Measurements from ENCODE around the gene LAMB4.
A peak's percentile ranks its signal among the peaks of the same experiment; 100 is the strongest.

The LAMB4 gene, protein sequence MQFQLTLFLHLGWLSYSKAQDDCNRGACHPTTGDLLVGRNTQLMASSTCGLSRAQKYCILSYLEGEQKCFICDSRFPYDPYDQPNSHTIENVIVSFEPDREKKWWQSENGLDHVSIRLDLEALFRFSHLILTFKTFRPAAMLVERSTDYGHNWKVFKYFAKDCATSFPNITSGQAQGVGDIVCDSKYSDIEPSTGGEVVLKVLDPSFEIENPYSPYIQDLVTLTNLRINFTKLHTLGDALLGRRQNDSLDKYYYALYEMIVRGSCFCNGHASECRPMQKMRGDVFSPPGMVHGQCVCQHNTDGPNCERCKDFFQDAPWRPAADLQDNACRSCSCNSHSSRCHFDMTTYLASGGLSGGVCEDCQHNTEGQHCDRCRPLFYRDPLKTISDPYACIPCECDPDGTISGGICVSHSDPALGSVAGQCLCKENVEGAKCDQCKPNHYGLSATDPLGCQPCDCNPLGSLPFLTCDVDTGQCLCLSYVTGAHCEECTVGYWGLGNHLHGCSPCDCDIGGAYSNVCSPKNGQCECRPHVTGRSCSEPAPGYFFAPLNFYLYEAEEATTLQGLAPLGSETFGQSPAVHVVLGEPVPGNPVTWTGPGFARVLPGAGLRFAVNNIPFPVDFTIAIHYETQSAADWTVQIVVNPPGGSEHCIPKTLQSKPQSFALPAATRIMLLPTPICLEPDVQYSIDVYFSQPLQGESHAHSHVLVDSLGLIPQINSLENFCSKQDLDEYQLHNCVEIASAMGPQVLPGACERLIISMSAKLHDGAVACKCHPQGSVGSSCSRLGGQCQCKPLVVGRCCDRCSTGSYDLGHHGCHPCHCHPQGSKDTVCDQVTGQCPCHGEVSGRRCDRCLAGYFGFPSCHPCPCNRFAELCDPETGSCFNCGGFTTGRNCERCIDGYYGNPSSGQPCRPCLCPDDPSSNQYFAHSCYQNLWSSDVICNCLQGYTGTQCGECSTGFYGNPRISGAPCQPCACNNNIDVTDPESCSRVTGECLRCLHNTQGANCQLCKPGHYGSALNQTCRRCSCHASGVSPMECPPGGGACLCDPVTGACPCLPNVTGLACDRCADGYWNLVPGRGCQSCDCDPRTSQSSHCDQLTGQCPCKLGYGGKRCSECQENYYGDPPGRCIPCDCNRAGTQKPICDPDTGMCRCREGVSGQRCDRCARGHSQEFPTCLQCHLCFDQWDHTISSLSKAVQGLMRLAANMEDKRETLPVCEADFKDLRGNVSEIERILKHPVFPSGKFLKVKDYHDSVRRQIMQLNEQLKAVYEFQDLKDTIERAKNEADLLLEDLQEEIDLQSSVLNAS (N-terminal part only)

DNA sequence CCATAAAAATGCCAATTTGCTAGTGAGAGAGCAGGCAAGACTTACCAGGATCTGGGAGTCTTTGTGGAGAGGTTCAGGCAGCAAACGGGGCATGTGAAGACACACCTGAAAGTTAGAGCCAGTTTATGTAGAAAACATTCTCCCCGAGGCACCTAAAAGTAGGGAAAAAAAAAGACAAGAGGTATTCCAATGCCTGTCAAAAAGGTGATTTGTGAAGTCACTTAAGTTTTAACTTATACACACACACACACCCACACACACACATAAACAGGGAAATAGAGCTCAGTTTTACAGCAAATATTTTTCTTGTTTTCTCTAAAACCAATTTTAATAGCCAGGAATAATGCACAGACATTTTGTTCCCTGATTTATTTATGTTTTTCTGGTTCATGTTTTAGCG is at the start of gene LAMB4:
TSS of gene LAMB4 (minus strand) at position 101 of the 400 bp plus-strand sequence. CDS start 7,197 bp downstream, outside the sequence.
- no peak for DNase-seq

DNA sequence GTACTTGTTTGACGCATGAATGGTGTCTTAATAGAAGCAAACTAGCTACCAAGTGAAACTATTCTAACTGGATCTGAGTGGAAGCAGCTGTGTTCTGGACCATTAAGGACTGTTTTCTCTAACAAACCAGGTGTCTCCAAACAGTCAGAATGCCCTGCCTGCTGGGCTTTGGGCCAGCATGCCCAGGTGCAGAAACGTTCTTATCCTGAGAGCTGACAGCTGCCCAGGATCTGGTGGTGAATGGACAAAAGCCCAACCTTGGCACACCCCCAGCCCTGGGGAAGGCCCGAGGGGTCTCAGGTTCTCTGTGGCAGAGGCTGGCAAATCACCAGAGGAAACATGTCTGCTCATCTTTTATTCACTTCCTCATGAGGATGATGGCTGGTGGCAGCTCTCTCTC is 48.2 kb upstream of the LAMB4 start:
- no peak for DNase-seq

DNA sequence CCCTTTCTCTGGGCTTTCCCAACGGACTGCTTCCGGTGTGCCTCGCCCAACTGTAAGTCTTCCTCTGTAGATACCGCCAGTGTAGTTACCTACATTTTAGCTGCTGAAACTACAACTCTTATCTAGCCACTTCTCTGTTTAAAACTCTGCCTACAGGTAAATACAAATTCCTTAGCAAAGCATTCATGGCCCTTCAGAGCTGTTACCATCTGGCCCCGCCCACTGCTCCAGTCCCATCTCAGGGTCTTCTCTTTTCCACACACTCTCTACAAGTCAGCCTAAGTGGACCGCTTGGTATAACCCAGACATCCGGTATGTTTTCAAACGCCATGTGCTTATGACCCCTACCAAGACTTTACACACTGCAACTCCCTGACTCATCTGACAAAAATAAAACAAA is 41.0 kb upstream of the LAMB4 start:
- no peak for DNase-seq

DNA sequence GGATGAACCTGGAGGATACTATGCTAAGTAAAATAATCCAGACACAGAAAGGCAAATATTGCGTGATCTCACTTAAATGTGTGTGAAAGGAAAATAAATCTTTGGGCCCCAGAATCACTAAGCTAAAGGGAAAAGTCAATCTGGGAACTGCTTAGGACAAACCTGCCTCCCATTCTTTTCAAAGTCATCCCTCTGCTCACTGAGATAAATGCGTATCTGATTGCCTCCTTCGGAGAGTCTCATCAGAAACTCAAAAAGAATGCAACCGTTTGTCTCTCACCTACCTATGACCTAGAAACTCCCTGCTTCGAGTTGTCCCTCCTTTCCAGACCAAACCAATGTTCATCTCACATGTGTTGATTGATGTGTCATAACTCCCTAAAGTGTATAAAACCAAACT is 40.1 kb upstream of the LAMB4 start:
- DNase-seq = no peak

DNA sequence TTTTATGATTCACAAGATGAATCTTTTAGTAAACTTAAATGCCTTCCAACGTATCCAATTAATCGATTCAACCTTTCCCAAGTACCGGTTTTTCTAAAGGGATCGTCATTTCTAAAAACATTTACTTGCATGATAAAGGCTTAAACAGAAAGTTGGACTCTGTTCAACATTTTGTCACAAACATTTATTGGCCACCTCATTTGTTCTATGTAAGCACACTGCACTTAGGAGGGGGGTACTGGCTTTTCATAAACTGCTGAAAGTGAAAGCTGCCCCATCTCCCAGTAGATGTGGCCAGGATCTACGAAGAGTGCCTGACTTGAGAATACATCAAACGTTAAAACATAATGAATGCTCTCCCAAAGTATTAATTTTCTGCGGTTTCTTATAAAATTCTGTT is 37.3 kb upstream of the LAMB4 start:
- no peak for DNase-seq

DNA sequence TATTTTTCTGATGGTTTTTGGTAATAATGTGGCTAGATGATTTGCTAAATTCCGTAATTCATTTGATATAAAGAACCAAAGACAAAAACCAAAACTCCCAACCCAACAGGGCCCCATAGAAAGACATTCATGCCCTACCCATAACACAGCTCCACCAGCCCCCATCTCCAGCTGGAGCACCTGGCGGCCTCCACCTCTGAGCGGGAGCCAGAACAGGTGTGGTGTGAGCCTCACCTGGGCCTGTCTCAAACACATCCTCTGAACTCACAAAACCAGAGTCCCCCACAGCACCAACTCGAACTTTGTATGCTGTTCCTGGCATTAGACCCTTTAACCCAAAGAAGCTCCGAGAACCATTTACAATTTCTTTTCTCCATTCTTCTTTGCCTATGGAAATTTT is 36.5 kb upstream of the LAMB4 start:
- DNase-seq = no peak

DNA sequence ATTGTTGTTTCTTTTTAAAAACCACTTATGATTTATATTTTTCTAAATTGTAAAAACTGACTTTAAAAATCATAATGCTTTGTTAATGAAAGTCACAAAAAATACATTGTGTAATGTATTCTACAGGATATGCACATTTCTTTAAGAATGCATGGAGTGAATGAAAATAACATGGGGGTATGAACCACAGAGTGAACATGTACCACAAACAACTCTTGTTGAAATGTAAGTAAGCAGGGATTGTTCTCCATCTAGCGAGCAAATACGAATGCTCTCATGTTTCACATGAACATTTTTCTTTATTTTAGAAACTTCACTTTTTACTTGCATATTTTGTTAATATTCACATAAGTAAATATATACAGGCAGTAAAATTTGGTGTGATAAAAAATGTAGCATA is 35.6 kb upstream of the LAMB4 start:
- no peak for DNase-seq

DNA sequence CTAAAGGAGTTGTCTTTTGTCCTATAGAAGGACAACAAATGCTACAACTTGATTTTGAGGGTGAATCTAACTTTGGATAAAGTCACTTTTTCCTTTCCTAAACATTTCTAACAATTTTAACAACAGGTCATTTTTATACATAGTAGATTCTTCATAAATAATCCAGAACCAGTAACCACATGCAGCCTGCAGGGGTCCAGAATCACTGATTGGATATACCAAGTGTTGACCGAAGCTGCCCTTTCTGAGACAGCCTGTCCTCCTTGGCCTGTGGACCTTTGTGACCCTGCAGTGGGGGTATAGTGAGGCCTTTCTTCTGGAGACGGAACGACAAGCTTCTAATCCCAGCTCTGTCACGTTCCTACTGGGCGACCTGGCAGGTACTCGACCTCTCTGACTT is 34.8 kb upstream of the LAMB4 start:
- no peak for DNase-seq

DNA sequence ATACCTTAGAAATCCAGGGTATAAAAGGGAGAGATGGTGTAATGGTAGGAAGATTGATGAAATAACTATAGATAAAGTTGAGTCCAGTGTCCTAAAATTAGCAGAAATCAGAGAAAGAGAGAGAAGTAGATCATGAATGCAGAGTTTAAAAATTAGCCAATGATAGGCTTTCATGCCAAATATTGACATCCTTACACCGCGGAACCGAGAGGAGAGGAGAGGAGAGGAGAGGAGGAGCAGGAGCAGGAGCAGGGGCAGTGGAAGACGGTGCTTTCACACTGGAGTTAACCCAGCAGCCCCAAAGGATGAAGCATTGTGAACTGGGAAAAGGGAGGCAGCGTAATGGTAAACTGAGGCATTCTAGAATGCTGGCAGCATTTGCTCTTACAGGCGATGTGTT is 34.2 kb upstream of the LAMB4 start:
- no peak for DNase-seq

DNA sequence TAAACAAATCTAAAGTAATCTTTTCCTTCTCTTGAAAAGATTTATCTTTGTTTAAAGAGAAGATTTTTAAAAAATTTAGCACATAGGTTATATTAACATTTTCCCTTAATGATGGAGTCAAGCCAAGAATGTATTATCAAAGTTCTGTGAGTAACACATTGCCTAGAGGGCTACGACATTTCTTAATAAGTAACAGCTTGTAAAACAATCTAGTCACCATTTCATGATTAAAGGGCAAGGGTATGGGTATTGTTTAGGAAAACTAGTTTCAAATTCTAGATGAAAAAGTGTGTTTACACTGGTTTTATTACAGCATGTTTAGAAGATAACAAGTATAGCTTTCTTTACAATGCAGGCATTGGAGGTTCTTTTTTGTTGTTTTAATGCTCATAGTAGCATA is 28.6 kb upstream of the LAMB4 start:
- no peak for DNase-seq

DNA sequence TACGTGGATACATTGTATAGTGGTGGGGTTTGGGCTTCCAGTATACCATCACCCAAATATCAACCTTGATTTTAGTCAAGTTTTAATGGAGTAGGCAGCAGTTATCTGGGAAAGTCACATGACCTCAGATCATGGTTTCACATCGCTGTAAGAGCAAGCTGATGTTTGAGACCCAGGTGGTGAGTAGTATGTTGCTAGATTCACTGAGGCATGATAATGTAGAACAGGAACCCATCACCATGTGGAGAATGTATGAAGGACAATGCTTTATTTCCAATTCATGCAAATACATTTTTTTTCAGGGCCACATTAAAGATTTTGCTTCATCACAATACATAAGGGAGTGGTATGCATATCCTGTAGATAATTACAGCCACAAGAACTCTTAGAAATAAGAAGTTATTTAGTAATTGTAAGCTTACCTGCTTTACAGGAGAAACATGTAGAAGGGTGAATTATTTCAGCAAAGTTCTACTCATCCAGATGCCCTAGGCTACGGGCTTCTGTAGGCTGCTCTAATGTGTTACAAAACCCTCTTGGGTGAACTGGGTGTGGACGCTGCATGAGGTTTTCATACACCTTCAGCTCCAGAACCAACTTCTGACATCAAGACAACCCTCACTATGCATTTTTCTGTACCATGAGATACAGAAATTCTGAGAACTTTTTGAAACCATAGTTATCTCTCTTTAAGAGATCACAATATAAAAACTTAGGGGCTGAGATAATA is 27.6 kb upstream of the LAMB4 start:
- no peak for DNase-seq

DNA sequence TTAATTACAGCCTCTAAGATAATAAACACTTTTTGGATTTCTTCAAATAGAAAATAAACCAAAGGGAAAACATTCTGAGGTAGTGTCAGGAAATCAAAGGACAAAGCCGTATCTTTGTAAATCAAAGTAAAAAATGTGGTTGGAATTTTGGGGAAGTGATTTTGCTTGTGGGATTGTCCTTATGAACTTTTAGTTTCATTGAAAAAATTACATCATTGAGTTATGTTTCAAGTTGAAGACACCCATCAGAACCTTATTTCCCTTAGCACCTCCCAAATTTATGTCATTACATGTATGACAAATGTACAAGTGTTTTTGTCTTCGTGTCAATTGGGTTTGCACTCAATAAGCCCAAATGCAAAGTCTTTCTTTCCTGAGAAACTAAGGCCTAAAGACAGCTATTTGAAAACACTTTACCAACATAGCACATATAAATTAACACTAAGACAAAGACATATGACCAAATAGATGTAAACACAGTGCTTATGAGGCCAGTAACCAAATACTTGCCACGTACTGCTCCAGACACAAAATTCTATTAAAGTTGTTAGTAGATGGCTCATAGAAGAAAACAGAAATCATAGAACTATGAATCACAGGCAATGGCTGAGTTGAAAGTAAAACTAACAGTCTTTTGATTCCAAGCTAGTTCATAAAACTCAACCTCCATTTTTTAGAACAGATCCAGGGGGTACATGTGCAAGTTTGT is 26.9 kb upstream of the LAMB4 start:
- DNase-seq = no peak

DNA sequence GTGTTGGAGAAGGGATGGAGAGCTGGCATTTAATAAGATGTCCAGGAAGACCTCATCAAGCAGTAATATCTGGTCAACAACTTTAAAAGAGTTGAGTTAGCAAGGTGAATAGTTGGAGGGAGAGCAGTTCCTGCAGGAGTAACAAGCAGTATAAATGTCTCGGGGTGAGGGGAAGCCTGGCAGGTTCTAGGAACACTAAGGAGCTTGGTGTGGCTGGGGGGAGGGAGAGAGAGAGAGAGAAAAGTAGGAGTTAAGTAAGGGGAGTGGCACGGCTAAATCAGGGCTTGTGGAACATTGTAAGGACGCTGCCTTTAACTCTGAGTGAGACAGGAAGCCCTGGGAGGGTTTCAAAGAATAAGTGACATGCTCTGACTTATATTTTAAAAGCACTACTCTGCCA is 22.0 kb upstream of the LAMB4 start:
- DNase-seq = no peak

DNA sequence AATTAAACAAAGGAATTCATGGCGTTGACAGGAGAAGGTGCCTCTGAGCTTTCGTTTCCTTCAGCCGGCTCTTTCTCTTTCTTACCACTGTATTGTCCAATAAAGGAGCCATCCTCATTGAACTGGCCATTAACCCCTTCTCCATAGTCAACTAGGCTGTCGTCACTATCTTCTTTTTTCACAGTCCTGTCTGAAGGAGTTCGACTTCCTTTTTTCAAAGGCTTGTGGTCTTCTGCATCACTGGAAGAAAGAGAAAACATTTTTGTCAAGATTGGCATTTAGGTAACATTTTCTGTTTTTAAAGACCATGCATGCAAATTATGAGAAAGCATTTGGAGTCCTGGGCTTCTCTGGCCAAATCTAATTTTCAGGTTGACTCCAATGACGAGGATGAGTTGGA is 19.7 kb upstream of the LAMB4 start:
- DNase-seq = no peak

DNA sequence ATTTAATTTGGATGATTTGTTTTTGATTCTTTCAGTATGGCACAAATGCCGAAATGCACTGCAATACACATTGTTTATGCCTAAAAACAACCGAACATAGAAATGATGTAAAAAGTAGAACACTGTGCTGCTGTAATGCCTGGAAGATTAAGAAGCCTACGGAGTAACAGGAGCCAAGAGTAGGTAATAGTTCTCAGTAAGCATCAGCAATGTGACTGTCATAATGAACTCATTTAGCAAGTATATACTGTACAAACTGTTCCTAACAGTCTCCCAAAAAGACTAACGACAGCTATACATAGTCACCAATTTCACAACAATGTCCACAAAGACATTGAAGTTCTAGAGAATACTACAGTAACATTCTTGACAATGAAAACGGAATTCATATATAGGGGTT is 19.0 kb upstream of the LAMB4 start:
- DNase-seq = no peak

DNA sequence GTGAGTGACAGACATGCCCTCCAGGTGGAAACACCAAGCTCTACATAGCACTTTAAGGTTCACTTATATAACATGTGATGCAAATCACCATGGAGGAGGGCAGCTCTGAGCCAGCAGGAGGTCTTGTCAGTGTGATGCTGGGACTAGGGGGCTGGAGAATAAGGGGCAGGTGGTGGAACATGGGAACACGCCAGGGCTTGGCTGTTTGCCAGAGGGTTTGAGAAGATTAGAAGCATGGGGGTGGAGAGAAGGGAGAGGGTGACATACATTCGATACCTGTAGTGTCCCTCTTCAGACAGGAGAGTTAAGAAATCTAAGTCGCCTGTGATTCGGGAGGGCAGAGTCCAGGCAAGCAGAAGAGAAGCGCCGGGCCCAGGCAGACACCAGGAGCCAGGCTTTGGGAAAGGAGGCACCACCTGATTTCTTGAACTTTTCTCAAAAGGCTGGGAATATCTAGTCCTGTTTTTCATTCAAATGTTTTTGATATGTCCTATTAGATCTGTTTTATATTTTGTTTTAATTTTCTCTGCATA is 16.9 kb upstream of the LAMB4 start:
- no peak for DNase-seq

DNA sequence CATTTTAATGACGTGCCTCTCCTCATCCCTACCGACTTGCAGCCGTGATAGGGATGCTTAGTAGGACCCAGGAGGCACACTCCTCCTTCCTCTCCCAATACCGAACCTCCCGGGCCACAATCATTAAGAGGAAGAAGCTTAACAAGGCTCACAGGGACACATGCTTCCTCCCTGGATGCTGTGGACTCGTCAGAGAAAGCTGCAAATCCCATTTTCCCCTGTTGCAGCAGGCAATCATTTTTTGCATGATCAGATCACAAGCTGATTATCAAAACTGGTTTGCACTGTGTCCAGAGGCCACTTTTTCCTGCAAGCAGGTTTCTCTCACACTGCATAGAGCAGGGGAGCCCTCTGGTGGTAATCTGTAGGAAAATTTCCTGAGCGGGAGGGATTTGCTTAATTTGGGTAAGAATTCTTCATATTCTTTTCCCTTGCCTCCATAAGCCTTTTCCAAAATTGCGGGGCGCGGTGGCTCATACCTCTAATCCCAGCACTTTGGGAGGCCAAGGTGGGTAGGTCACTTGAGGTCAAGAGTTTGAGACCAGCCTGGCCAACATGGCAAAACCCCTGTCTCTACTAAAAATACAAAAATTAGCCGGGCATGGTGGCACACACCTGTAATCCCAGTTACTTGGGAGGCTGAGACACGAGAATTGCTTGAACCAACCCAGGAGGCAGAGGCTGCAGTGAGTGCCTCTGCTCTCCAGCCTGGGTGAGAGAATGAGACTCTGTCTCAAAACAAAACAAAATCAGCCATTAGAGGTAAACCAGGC is 16.1 kb upstream of the LAMB4 start:
- peak; percentile 23 for DNase-seq

DNA sequence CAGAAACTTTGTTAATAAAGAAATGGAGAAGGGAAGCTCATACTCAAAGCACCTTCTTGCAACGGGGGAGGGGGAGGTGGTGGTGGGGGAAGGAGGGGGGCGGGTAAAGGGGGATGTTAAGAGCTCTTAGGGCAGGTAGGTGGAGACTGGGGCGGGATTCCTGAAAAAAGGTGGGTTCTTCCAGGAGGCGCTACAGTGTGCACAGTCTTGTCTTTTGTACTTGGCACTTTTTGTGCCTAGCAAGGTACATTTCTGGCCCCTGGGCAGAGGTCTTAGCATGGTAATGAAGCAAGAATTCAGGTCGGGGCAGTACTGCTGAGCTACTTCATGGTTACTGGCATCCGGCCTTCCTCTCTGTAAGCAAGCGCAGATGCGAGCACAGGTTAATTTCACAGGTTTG is 15.2 kb upstream of the LAMB4 start:
- no peak for DNase-seq

DNA sequence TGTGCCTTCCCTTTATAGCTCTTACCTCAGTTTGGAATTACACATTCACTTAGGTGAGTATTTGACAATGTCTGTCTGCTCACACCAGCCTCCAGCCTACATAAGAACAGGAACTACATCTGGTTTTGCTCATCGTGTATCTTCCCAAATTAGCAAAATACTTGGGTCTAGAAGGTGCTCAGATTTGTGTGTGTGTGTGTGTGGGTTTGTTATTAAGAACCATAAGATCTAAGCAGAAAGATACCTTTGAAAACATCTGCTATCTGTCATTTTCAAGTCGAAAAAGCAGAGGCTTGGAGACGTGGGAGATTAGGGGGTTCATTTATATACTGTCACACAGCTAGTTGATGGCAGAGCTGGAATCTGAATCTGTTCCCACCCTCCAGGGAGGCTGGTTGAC is 14.8 kb upstream of the LAMB4 start:
- DNase-seq = no peak

DNA sequence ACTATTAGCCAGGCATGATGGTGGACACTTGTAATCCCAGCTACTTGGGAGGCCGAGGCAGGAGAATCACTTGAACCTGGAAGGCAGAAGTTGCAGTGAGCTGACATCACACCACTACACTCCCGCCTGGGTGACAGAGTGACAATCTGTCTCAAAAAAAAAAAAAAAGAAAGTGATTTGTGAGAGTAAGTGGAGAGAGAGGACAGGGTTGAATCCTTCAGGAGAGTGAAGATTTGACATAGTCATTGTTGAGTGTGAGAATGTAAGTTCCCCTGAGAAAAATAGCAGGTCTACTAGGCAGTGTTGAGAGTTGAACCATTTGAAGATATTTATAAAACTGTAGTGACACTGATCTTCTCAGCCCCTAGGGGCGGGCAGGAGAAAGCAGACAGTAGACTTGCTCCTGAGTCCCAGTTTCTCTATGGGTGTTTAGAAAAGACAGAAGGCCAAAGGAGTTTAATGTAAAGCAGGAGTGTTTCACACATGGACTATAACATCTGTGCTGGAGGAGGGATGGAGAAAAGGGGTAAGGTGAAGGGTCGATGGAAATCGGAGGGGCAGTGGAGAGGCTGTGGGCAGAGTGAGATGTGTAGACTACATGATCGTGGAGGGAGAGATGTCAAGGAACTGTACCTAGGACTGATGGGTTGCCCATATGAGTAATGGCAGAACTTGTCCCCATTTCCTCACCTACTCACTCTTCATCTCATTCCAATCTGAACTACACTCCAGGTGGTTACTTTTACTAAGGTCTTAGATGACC is 13.7 kb upstream of the LAMB4 start:
- no peak for DNase-seq

All from activated T-cell treated with anti-CD3 and anti-CD28 coated beads, Interleukin-2, amount 50 U/mL, for 1 hour (primary cell).